GM12878 (cell line): Measurements from ENCODE around the gene HPSE2. TPM values are rescaled to one million over a fixed set of nuclear protein-coding genes. Genes with fewer than 3 reads are reported as not detected.
A peak's percentile ranks its signal among the peaks of the same experiment; 100 is the strongest.

Experiments
- ATAC-seq: fragments of 200-7000 bp; cut with Tn5 transposase; 3 replicates; pipeline ENCODE4 v1.9.1; 2020; ENCODE audit warnings: mild to moderate bottlenecking, moderate library complexity
- BruUV-seq: library from RNA; stranded (reverse); fragments of 400-500 nt; replicated peaks from 2 replicates; lab custom pipeline; 2021; lab: Mats Ljungman, UMichigan
- CTCF ChIA-PET: fragments of 300-600 bp; sonication (Branson Sonifier 250); formaldehyde crosslinking; extraction: SDS; loops from one replicate; lab custom pipeline; 2021; ENCODE audit warnings: inconsistent platforms; lab: Yijun Ruan, JAX
- POLR2A ChIA-PET: fragments of 350-600 bp; formaldehyde crosslinking; extraction: SDS; loops from one replicate; lab custom pipeline; 2021; ENCODE audit warnings: inconsistent platforms; lab: Charles Lee
- RAD21 ChIA-PET: fragments of 300-600 bp; sonication (Branson Sonifier 250); formaldehyde crosslinking; loops from one replicate; lab custom pipeline; 2023; ENCODE audit warnings: antibody characterized with exemption; ENCODE audit not compliant: unreplicated experiment; lab: Charles Lee
- SMC1A ChIA-PET: fragments of 300-600 bp; sonication (Branson Sonifier 250); formaldehyde crosslinking; loops from one replicate; lab custom pipeline; 2023; ENCODE audit not compliant: unreplicated experiment, uncharacterized antibody; lab: Charles Lee
- DNase-seq: peaks from one replicate; pipeline ENCODE4 v3.0.0-alpha.2; 2011; ENCODE audit warnings: low read depth, low spot score
- FAIRE-seq: peaks from 3 replicates; lab custom pipeline; 2011; peaks lifted over from hg19 to GRCh38; lab: Jason Lieb, UNC
- H2AFZ ChIP-seq: 2 replicates; pipeline ENCODE4 v1.6.0; 2011; ENCODE audit warnings: low read depth, low read length, control low read depth; ENCODE audit not compliant: control insufficient read depth
- H3K27ac ChIP-seq: 2 replicates; pipeline ENCODE4 v1.5.1; 2011; ENCODE audit warnings: control low read depth; ENCODE audit not compliant: control insufficient read depth, insufficient read depth
- H3K27me3 ChIP-seq, 2 experiments: replicated peaks in 1 of 2; 2 replicates each; pipeline versions ENCODE4 v1.6.0 to v1.6.1; 2011; ENCODE audit warnings: low read length in 1 of 2; ENCODE audit not compliant: control insufficient read depth in 2 of 2, insufficient read depth in 2 of 2
- H3K36me3 ChIP-seq, 2 experiments: 2 replicates each; pipeline ENCODE4 v1.5.1; 2011; ENCODE audit warnings: low read length in 1 of 2; ENCODE audit not compliant: control insufficient read depth in 2 of 2, insufficient read depth in 2 of 2
- H3K4me1 ChIP-seq: 2 replicates; pipeline ENCODE4 v1.6.1; 2011; ENCODE audit warnings: mild to moderate bottlenecking, low read length, moderate library complexity, mixed read lengths; ENCODE audit not compliant: control insufficient read depth, insufficient read depth
- H3K4me2 ChIP-seq: 2 replicates; pipeline ENCODE4 v1.6.0; 2011; ENCODE audit warnings: control low read depth; ENCODE audit not compliant: control insufficient read depth, insufficient read depth
- H3K4me3 ChIP-seq: fragments of 200-600 bp; sonication (generic); 2 replicates; pipeline ENCODE4 v1.5.1; 2016
- H3K79me2 ChIP-seq: 2 replicates; pipeline ENCODE4 v1.6.0; 2011; ENCODE audit warnings: low read length; ENCODE audit not compliant: control insufficient read depth, insufficient read depth
- H3K9ac ChIP-seq: 2 replicates; pipeline ENCODE4 v1.8.0; 2011; ENCODE audit warnings: low read length, control low read depth, mixed read lengths; ENCODE audit not compliant: control insufficient read depth, insufficient read depth
- H3K9me3 ChIP-seq: replicated peaks from 3 replicates; pipeline ENCODE4 v1.5.1; 2011; ENCODE audit warnings: mild to moderate bottlenecking, low read length; ENCODE audit not compliant: control insufficient read depth, insufficient read depth
- H4K20me1 ChIP-seq: 2 replicates; pipeline ENCODE4 v1.6.0; 2011; ENCODE audit not compliant: control insufficient read depth, insufficient read depth
- CBFB ChIP-seq: IDR thresholded peaks from 2 replicates; pipeline ENCODE4 v1.6.1; 2016; ENCODE audit warnings: antibody characterized with exemption, low read depth
- NR2C2 ChIP-seq: IDR thresholded peaks from 2 replicates; pipeline ENCODE4 v1.6.1; 2011; ENCODE audit warnings: borderline replicate concordance, low read depth; ENCODE audit not compliant: control insufficient read depth, insufficient read length
- PAX8 ChIP-seq: fragments of 450-650 bp; IDR thresholded peaks from 2 replicates; pipeline ENCODE4 v1.6.1; 2017; ENCODE audit warnings: mild to moderate bottlenecking, moderate library complexity
- ZBED1 ChIP-seq: IDR thresholded peaks from 2 replicates; pipeline ENCODE4 v1.6.1; 2016; ENCODE audit warnings: borderline replicate concordance
- WGBS: methylation state at CpG from one replicate; pipeline ENCODE4 v1.1.6; 2016; ENCODE audit warnings: low lambda C conversion rate; ENCODE audit not compliant: insufficient replicate concordance, insufficient coverage; ENCODE audit errors: missing lambda C conversion rate; 5-methylcytosine and 5-hydroxymethylcytosine counted together
- in situ Hi-C: fragments of 300-500 bp; cut with MboI; formaldehyde crosslinking; loops from 9 replicates; pipeline ENCODE4 v1.14.3; 2018; ENCODE audit warnings: mixed read lengths
- intact Hi-C: fragments of 100-400 bp; cut with micrococcal nuclease; formaldehyde crosslinking; loops from one replicate; pipeline ENCODE4 v1.14.2; 2022; ENCODE audit not compliant: unreplicated experiment
- polyA plus RNA-seq, 11 experiments: library from polyadenylated mRNA; depleted of rRNA in 4 of 11; unstranded in 6 of 11; stranded (reverse) in 5 of 11; fragments of >200 nt; fragmentation: Nextera tagmentation in 4 of 11; fragmentation: Illumina TruSeq in 1 of 11; extraction: Ambion mirVana in 4 of 11; extraction: Trizol in 1 of 11; gene quantifications; 1 replicate in 1 of 11; 2 replicates in 10 of 11; pipeline versions ENCODE4 v1.2.1 to v1.2.3, GENCODE V29; 2011 to 2016; ENCODE audit warnings: inconsistent platforms in 2 of 11, missing spikeins in 2 of 11, low read depth in 1 of 11
- total RNA-seq, 4 experiments: library from RNA; depleted of rRNA in 3 of 4; stranded (reverse); fragments of >200 nt in 3 of 4; fragmentation: Illumina TruSeq in 1 of 4; extraction: Trizol in 1 of 4; gene quantifications; 2 replicates each; pipeline versions ENCODE4 v1.2.1 to v1.2.3, GENCODE V29; 2013 to 2021
- TF ChIP-seq, protein P1 (sequence below): fragments of 450-650 bp; IDR thresholded peaks from 2 replicates; pipeline ENCODE4 v1.6.1; 2016; ENCODE audit warnings: mild to moderate bottlenecking

Gene HPSE2
- total and polyA plus RNA-seq, 10 of the 15 experiments (the other 5 are each of a cell fraction or from before 2014, with no cell fraction given): 0.06 TPM; not detected in 9

DNA sequence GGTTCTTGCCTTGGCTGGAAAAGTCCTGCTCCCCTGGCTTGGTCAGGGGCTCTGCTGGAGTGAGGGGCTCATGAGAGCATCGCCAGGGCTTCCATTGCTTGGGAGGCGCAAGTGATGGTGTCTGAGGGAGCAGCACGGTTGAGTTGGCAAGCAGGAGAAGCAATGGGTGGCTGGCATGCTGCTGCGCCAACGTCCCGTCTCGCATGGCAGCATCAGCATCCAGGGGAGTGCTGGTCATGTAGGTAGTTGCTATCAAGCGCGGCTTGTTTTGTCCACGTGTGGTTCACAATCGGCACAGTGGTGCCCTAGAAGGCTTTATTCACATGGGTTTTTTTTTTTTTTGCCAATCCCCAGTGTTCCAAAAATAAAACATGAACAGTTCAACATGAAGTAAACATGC is 824.5 kb downstream of the HPSE2 start:
- no TSS peak for BruUV-seq
- Histone ChIP-seq H3K79me2 (no peaks in the 10 kb centered on the region), H3K36me3 (no peaks in the 10 kb centered on the region)
- ChIA-PET CTCF (interaction anchor here (2.8 kb wide), 1 partner anchor 14 kb away, joined by 16 read pairs; no protein-coding TSS in a partner anchor), SMC1A (interaction anchor here (1.2 kb wide), 2 partner anchors 12 to 71 kb away, joined by 4 to 5 read pairs; no protein-coding TSS in a partner anchor)
- intact Hi-C loops: no loop called here
- TF ChIP-seq, protein P1, sequence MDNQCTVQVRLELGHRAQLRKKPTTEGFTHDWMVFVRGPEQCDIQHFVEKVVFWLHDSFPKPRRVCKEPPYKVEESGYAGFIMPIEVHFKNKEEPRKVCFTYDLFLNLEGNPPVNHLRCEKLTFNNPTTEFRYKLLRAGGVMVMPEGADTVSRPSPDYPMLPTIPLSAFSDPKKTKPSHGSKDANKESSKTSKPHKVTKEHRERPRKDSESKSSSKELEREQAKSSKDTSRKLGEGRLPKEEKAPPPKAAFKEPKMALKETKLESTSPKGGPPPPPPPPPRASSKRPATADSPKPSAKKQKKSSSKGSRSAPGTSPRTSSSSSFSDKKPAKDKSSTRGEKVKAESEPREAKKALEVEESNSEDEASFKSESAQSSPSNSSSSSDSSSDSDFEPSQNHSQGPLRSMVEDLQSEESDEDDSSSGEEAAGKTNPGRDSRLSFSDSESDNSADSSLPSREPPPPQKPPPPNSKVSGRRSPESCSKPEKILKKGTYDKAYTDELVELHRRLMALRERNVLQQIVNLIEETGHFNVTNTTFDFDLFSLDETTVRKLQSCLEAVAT: 0 out of 2 replicates have a peak, but pooled peaks have one; percentile 42
- TF ChIP-seq ZBED1: no peak
- TF ChIP-seq, all 136 proteins: peak for 1
- no peaks in the 10 kb centered on the region for H3K27me3 ChIP-seq
- ATAC-seq (no peak), DNase-seq (no peak), FAIRE-seq (no peak)
- no peaks in the 10 kb centered on the region for H3K9me3 ChIP-seq
- RAD21 ChIA-PET: no interaction called here
- H3K4me2 ChIP-seq: no peak overlapping the region
- H3K27ac ChIP-seq: no peak overlapping the region
- no peaks in the 10 kb centered on the region for H4K20me1 ChIP-seq
- in situ Hi-C loops: no loop called here
- H3K9ac ChIP-seq: no peak overlapping the region
- WGBS: 86% methylated on average over 11 of the region's 11 CpGs
- POLR2A ChIA-PET: interaction anchor here (1.2 kb wide), 1 partner anchor 12 kb away, joined by 4 read pairs; no protein-coding TSS in a partner anchor
- H2AFZ ChIP-seq: no peak overlapping the region
- peaks cover 28% of the 10 kb centered on the region for H3K4me1 ChIP-seq
- H3K4me3 ChIP-seq: no peak overlapping the region

DNA sequence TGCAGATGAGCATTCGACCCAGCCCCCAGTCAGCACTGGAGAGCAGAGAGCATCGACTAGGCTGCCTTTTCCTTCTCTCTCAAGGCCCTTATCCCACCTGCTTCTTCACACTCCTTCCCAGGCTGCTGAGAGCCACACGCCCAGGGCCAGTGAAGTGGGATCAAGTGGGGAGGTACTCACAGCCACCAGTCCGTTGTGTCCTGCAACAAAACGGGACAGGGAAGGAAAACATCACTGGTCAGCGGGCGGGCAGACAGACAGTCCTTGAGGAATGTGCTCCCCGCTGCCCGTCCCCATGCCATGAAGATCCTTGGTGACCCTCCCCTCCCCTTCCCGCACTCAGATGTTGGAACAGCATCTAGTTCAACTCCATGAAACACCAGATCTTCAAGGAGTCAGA is 824.9 kb downstream of the HPSE2 start:
- BruUV-seq: no TSS peak
- TF ChIP-seq CBFB (no peak), NR2C2 (no peak), PAX8 (no peak)
- H4K20me1 ChIP-seq: no peaks in the 10 kb centered on the region
- 84% methylated on average over 10 of the region's 10 CpGs for WGBS
- ATAC-seq: no peak
- RAD21 ChIA-PET: no interaction called here
- H3K4me2 ChIP-seq: no peak overlapping the region
- no peaks in the 10 kb centered on the region for H3K79me2 ChIP-seq
- no peak overlapping the region for H3K27ac ChIP-seq
- no peaks in the 10 kb centered on the region for H3K9me3 ChIP-seq
- in situ Hi-C loops (no loop called here), intact Hi-C loops (no loop called here)
- CTCF ChIA-PET: interaction anchor here (1.4 to 2.8 kb wide), 2 partner anchors 15 to 836 kb away, joined by 5 to 16 read pairs; no protein-coding TSS in a partner anchor
- no peaks in the 10 kb centered on the region for H3K27me3 ChIP-seq
- no peak overlapping the region for H3K4me3 ChIP-seq
- H2AFZ ChIP-seq: no peak overlapping the region
- POLR2A ChIA-PET: interaction anchor here (1.2 kb wide), 1 partner anchor 12 kb away, joined by 4 read pairs; no protein-coding TSS in a partner anchor
- DNase-seq: no peak
- no peak for FAIRE-seq
- no peak overlapping the region for H3K9ac ChIP-seq
- H3K4me1 ChIP-seq: peaks cover 28% of the 10 kb centered on the region
- SMC1A ChIA-PET: interaction anchor here (1.2 kb wide), 1 partner anchor 12 kb away, joined by 4 read pairs; no protein-coding TSS in a partner anchor
- no peaks in the 10 kb centered on the region for H3K36me3 ChIP-seq
